K562 (cell line): ENCODE results near the gene ADGRB2. TPM values are rescaled to one million over a fixed set of nuclear protein-coding genes. Genes with fewer than 3 reads are reported as not detected.
A peak's percentile ranks its signal among the peaks of the same experiment; 100 is the strongest.

ENCODE experiments used
- ATAC-seq: fragments of 200-7000 bp; cut with Tn5 transposase; 3 replicates; pipeline ENCODE4 v1.9.1; 2020; ENCODE audit warnings: moderate library complexity
- BruUV-seq: library from RNA; stranded (reverse); fragments of 400-500 nt; replicated peaks from 2 replicates; lab custom pipeline; 2021; lab: Mats Ljungman, UMichigan
- CTCF ChIA-PET: fragments of 300-600 bp; formaldehyde crosslinking; extraction: SDS; loops from one replicate; lab custom pipeline; 2021; ENCODE audit warnings: low intra/inter-chr PET ratio; lab: Yijun Ruan, JAX
- POLR2A ChIA-PET: fragments of 300-600, 350-650 bp; sonication (Branson Sonifier 250); formaldehyde crosslinking; extraction: SDS; loops from one replicate; lab custom pipeline; 2021; ENCODE audit warnings: antibody characterized with exemption, inconsistent platforms; lab: Yijun Ruan, JAX
- DNase-seq, 4 experiments: peaks; one replicate each; pipeline versions ENCODE4 v3.0.0 to v3.0.0-alpha.2; 2011 to 2018; ENCODE audit warnings: low spot score in 3 of 4, mixed read lengths in 3 of 4; ENCODE audit errors: extremely low read depth in 1 of 4
- FAIRE-seq: peaks from 2 replicates; lab custom pipeline; 2011; peaks lifted over from hg19 to GRCh38; lab: Jason Lieb, UNC
- H2AFZ ChIP-seq: 2 replicates; pipeline ENCODE4 v1.6.0; 2011; ENCODE audit warnings: low read depth, low read length, control low read depth, inconsistent platforms
- H3K27ac ChIP-seq: fragments of 200-600 bp; 3 replicates; pipeline ENCODE4 v1.8.0; 2011; ENCODE audit warnings: low read depth, mild to moderate bottlenecking, control low read depth, inconsistent platforms, low read length, moderate library complexity, mixed read lengths; ENCODE audit errors: extremely low read depth
- H3K27me3 ChIP-seq, 2 experiments: fragments of 300-600 bp in 1 of 2; 2 replicates in 1 of 2; 3 replicates in 1 of 2; pipeline versions ENCODE4 v1.6.0 to v1.8.0; 2011; ENCODE audit warnings: inconsistent platforms in 2 of 2, low read length in 2 of 2, mild to moderate bottlenecking in 1 of 2, mixed read lengths in 1 of 2, moderate library complexity in 1 of 2; ENCODE audit not compliant: control insufficient read depth in 2 of 2, insufficient read depth in 2 of 2
- H3K36me3 ChIP-seq: fragments of 300-600 bp; 3 replicates; pipeline ENCODE4 v1.8.0; 2011; ENCODE audit warnings: mild to moderate bottlenecking, low read length, inconsistent platforms; ENCODE audit not compliant: control insufficient read depth, insufficient read depth
- H3K4me1 ChIP-seq, 2 experiments: fragments of 200-600 bp in 1 of 2; replicated peaks in 1 of 2; 2 replicates in 1 of 2; 3 replicates in 1 of 2; pipeline versions ENCODE4 v1.5.1 to v1.8.0; 2011; ENCODE audit warnings: inconsistent platforms in 2 of 2, low read length in 2 of 2, mild to moderate bottlenecking in 1 of 2, mixed read lengths in 1 of 2, moderate library complexity in 1 of 2; ENCODE audit not compliant: control insufficient read depth in 2 of 2, insufficient read depth in 2 of 2
- H3K4me2 ChIP-seq: 2 replicates; pipeline ENCODE4 v1.6.1; 2011; ENCODE audit warnings: low read length, control low read depth, inconsistent platforms, mixed read lengths; ENCODE audit not compliant: insufficient read depth
- H3K4me3 ChIP-seq: fragments of 200-600 bp; sonication (generic), shearing (Covaris generic); 2 replicates; pipeline ENCODE4 v1.5.1; 2016; ENCODE audit warnings: control low read depth, inconsistent platforms
- H3K79me2 ChIP-seq: fragments of 200-600 bp; 3 replicates; pipeline ENCODE4 v1.8.0; 2011; ENCODE audit warnings: low read length, inconsistent platforms; ENCODE audit not compliant: control insufficient read depth, insufficient read depth
- H3K9ac ChIP-seq, 2 experiments: 2 replicates each; pipeline versions ENCODE4 v1.6.0 to v1.6.1; 2011; ENCODE audit warnings: low read depth in 2 of 2, low read length in 2 of 2, control low read depth in 1 of 2, inconsistent platforms in 1 of 2, mild to moderate bottlenecking in 1 of 2, mixed read lengths in 1 of 2; ENCODE audit not compliant: insufficient read depth in 1 of 2
- H3K9me1 ChIP-seq: one replicate; pipeline ENCODE4 v1.6.0; 2011; ENCODE audit warnings: inconsistent platforms, mild to moderate bottlenecking, low read length, moderate library complexity; ENCODE audit not compliant: control insufficient read depth, insufficient read depth
- H3K9me3 ChIP-seq: replicated peaks from 2 replicates; pipeline ENCODE4 v1.5.1; 2011; ENCODE audit warnings: low read depth, low read length, inconsistent platforms; ENCODE audit not compliant: control insufficient read depth, insufficient read depth
- H4K20me1 ChIP-seq: replicated peaks from 2 replicates; pipeline ENCODE4 v1.6.1; 2011; ENCODE audit warnings: low read length, inconsistent platforms, mixed read lengths; ENCODE audit not compliant: control insufficient read depth, insufficient read depth
- AFF4 ChIP-seq: sonication (generic); formaldehyde crosslinking; IDR thresholded peaks from 2 replicates; pipeline ENCODE4 v1.8.0; 2023; ENCODE audit warnings: mild to moderate bottlenecking, missing genetic modification reagents
- BRCA1 ChIP-seq, 2 experiments: fragments of 450-650 bp in 1 of 2; sonication (generic) in 1 of 2; formaldehyde crosslinking in 1 of 2; IDR thresholded peaks; 2 replicates each; pipeline versions ENCODE4 v1.5.0 to v1.6.1; 2017 to 2020; ENCODE audit warnings: mild to moderate bottlenecking in 1 of 2, missing genetic modification reagents in 1 of 2
- C11orf30 ChIP-seq: fragments of 450-650 bp; IDR thresholded peaks from 2 replicates; pipeline ENCODE4 v1.6.1; 2016; ENCODE audit warnings: low read depth, mild to moderate bottlenecking
- CGGBP1 ChIP-seq: fragments of 250-450 bp; sonication (Bioruptor Pico); IDR thresholded peaks from 2 replicates; pipeline ENCODE4 v1.9.0; 2021; ENCODE audit warnings: mild to moderate bottlenecking
- ELK1 ChIP-seq: sonication (generic); formaldehyde crosslinking; IDR thresholded peaks from 2 replicates; pipeline ENCODE4 v1.8.1; 2022; ENCODE audit warnings: missing genetic modification reagents
- EP400 ChIP-seq: fragments of 450-650 bp; IDR thresholded peaks from 2 replicates; pipeline ENCODE4 v1.6.1; 2017; ENCODE audit warnings: antibody characterized with exemption, mild to moderate bottlenecking, moderate library complexity
- MNT ChIP-seq, 2 experiments: fragments of 450-650 bp; conservative IDR thresholded peaks; 2 replicates each; pipeline ENCODE4 v1.6.1; 2017; ENCODE audit warnings: mild to moderate bottlenecking in 2 of 2, moderate library complexity in 2 of 2
- MYBL2 ChIP-seq, 2 experiments: fragments of 450-650 bp in 1 of 2; sonication (generic) in 1 of 2; formaldehyde crosslinking in 1 of 2; IDR thresholded peaks; 2 replicates each; pipeline versions ENCODE4 v1.6.1 to v1.8.1; 2017 to 2022; ENCODE audit warnings: borderline replicate concordance in 1 of 2, inconsistent platforms in 1 of 2, low read depth in 1 of 2, mild to moderate bottlenecking in 1 of 2, missing genetic modification reagents in 1 of 2, moderate library complexity in 1 of 2
- NFE2L1 ChIP-seq: fragments of 450-650 bp; IDR thresholded peaks from 2 replicates; pipeline ENCODE4 v1.6.1; 2016; ENCODE audit warnings: missing genetic modification characterization, low read depth, mild to moderate bottlenecking, missing compliant biosample characterization, moderate library complexity, borderline replicate concordance
- POLR3G ChIP-seq: IDR thresholded peaks from 2 replicates; pipeline ENCODE4 v1.6.1; 2011; ENCODE audit not compliant: insufficient read length, insufficient replicate concordance; ENCODE audit errors: extremely low read depth
- RBFOX2 ChIP-seq: fragments of 200-400 bp; formaldehyde crosslinking; IDR thresholded peaks from 2 replicates; pipeline ENCODE4 v1.6.1; 2017; ENCODE audit warnings: low read depth, mild to moderate bottlenecking, low read length, moderate library complexity
- SMAD3 ChIP-seq: fragments of 450-650 bp; formaldehyde crosslinking; conservative IDR thresholded peaks from 2 replicates; pipeline ENCODE4 v1.4.0; 2020; ENCODE audit warnings: mild to moderate bottlenecking
- ZBTB1 ChIP-seq: sonication (generic); formaldehyde crosslinking; IDR thresholded peaks from 2 replicates; pipeline ENCODE4 v1.8.1; 2023; ENCODE audit warnings: missing genetic modification reagents, low read depth, mild to moderate bottlenecking, borderline replicate concordance
- ZC3H11A ChIP-seq: IDR thresholded peaks from 2 replicates; pipeline ENCODE4 v1.6.1; 2012; ENCODE audit warnings: low read depth, low read length, improper control_type of control experiment
- ZNF316 ChIP-seq: fragments of 450-650 bp; IDR thresholded peaks from 2 replicates; pipeline ENCODE4 v1.6.1; 2016
- WGBS: fragments of 100-300 bp; shearing (Covaris generic); methylation state at CpG from one replicate; pipeline ENCODE4 v1.1.6; 2016; ENCODE audit warnings: low coverage, mixed read lengths; ENCODE audit not compliant: insufficient coverage; ENCODE audit errors: missing lambda C conversion rate; 5-methylcytosine and 5-hydroxymethylcytosine counted together
- in situ Hi-C: fragments of 300-500 bp; cut with MboI; formaldehyde crosslinking; loops from 4 replicates; pipeline ENCODE4 v1.15.0; 2018; ENCODE audit warnings: inconsistent platforms, mixed read lengths
- intact Hi-C: fragments of 100-400 bp; cut with micrococcal nuclease; formaldehyde crosslinking; loops from 2 replicates; pipeline ENCODE4 v1.14.2; 2022
- polyA plus RNA-seq, 8 experiments: library from polyadenylated mRNA; depleted of rRNA in 4 of 8; stranded (reverse) in 5 of 8; unstranded in 3 of 8; fragments of >200 nt; fragmentation: Nextera tagmentation in 2 of 8; fragmentation: Illumina TruSeq in 1 of 8; extraction: Ambion mirVana in 2 of 8; extraction: Trizol in 1 of 8; gene quantifications; 2 replicates each; pipeline versions ENCODE4 v1.2.1 to v1.2.3, GENCODE V29; 2011 to 2014; ENCODE audit warnings: inconsistent platforms in 1 of 8, missing spikeins in 1 of 8
- total RNA-seq, 7 experiments: library from RNA; depleted of rRNA in 6 of 7; stranded (reverse); fragments of >200 nt in 6 of 7; fragmentation: Illumina TruSeq in 2 of 7; extraction: Trizol in 2 of 7; gene quantifications; 2 replicates each; pipeline versions ENCODE4 v1.2.1 to v1.2.3, GENCODE V29; 2011 to 2021; ENCODE audit warnings: low replicate concordance in 1 of 7

The ADGRB2 gene
- total and polyA plus RNA-seq, 9 of the 15 experiments (the other 6 are each of a cell fraction or from before 2014, with no cell fraction given) = 0.04 to 0.23 (median 0.20) TPM; not detected in 2

- 39% methylated on average over 6 of the region's 6 CpGs for WGBS
- POLR2A ChIA-PET = interaction anchor here (0.9 kb wide), 1 partner anchor 9 kb away, joined by 3 read pairs; no protein-coding TSS in a partner anchor
- H3K27ac ChIP-seq = no peak overlapping the region
- no peak overlapping the region for H3K4me3 ChIP-seq
- H3K4me1 ChIP-seq = peaks cover 3 to 6% of the 10 kb centered on the region in 2 experiments; a peak in 4 of 5 replicates
- in situ Hi-C loops = no loop called here
- no TSS peak for BruUV-seq
- no peak overlapping the region for H2AFZ ChIP-seq
- CTCF ChIA-PET = no interaction called here
- H4K20me1 ChIP-seq = no peaks in the 10 kb centered on the region
- intact Hi-C loops = no loop called here
- H3K9ac ChIP-seq = no peak overlapping the region; a peak in 1 of 4 replicates
- H3K9me3 ChIP-seq = no peaks in the 10 kb centered on the region
- H3K9me1 ChIP-seq = no peaks in the 10 kb centered on the region
- no peaks in the 10 kb centered on the region for H3K36me3 ChIP-seq
- ATAC-seq = no peak
- DNase-seq = no peak
- FAIRE-seq = no peak
- H3K79me2 ChIP-seq = no peaks in the 10 kb centered on the region
- peaks cover 2 to 3% of the 10 kb centered on the region in 2 experiments; a peak in 1 of 5 replicates for H3K27me3 ChIP-seq
- no peak overlapping the region for H3K4me2 ChIP-seq
- TF ChIP-seq EP400 (no peak), BRCA1 (IDR thresholded peaks at IDR 0.05) (no peak), BRCA1 (CRISPR knock-in tag; IDR thresholded peaks at IDR 0.05) (no peak), POLR3G (no peak), MNT (conservative IDR thresholded peaks at IDR 0.05) (no peak), RBFOX2 (no peak), ZC3H11A (no peak), NFE2L1 (tag) (no peak), ELK1 (CRISPR knock-in tag) (no peak), ZNF316 (peak; percentile 35; the same call in 1 of the 2 replicates), C11orf30 (peak; percentile 31; the same call in 1 of the 2 replicates), SMAD3 (no peak), MYBL2 (IDR thresholded peaks at IDR 0.05; ENCODE audit: low read depth) (no peak), MYBL2 (CRISPR knock-in tag; IDR thresholded peaks at IDR 0.05; ENCODE audit: borderline replicate concordance) (no peak), ZBTB1 (no peak), CGGBP1 (CRISPR knock-in tag) (no peak), AFF4 (CRISPR knock-in tag) (no peak)
Observed at GRCh38 chr1:31805318-31805717, 41.2 kb upstream of the ADGRB2 start.
